Endothelial cell of hepatic sinusoid (primary cell): ENCODE measurements around the gene AAMDC.
"Not testable (repeated sequence)": the region's sequence is repeated elsewhere in the genome, so short reads cannot be mapped to it uniquely, and the experiment has no call there.

Experiments used
- in situ Hi-C: cut with HindIII; loops from 2 replicates; pipeline ENCODE4 v1.10.0; 2017; ENCODE audit warnings: low sequenced_read_pairs

The AAMDC gene

DNA sequence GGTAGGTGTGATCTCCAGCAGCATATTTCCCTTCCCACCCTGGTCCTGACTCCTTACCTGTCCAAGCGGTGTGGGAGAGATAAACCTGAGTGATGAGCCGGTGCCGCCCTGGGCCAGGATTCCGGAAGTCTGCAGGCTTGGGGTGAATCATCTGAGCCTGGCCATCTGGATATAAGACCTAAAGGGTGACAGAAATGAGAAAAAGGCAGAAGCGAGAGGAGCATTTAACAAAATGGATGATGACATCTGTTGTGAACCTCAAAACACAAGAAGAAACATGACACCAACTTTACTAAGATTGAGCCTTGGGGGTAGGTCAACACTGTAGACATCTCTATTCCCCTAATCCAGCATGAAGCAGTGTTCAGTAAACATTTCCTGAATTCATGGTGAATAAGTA lies 62.8 kb downstream of the AAMDC start:
- in situ Hi-C loops = loop anchor here (5.0 kb wide), 2 partner anchors 96 to 104 kb away; no protein-coding TSS in a partner anchor

GRCh38 chr11:77884186-77884828 lies 63.4 kb downstream of the AAMDC start:
- in situ Hi-C loops = loop anchor here (5.0 kb wide), 2 partner anchors 97 to 103 kb away; no protein-coding TSS in a partner anchor

GRCh38 chr11:77884829-77885190 lies 63.9 kb downstream of the AAMDC start:
- in situ Hi-C loops = loop anchor here (5.0 kb wide), 2 partner anchors 98 to 102 kb away; no protein-coding TSS in a partner anchor

- in situ Hi-C loops = no loop called here
These were observed 65.5 kb downstream of the AAMDC start for GRCh38 chr11:77886401-77886800.

DNA sequence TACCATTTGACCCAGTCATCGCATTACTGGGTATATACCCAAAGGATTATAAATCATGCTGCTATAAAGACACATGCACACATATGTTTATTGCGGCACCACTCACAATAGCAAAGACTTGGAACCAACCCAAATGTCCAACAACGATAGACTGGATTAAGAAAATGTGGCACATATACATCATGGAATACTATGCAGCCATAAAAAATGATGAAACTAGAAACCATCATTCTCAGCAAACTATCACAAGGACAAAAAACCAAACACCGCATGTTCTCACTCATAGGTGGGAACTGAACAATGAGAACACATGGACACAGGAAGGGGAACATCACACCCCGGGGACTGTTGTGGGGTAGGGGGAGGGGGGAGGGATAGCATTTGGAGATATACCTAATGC lies 68.1 kb downstream of the AAMDC start:
- in situ Hi-C loops = not testable (repeated sequence)

DNA sequence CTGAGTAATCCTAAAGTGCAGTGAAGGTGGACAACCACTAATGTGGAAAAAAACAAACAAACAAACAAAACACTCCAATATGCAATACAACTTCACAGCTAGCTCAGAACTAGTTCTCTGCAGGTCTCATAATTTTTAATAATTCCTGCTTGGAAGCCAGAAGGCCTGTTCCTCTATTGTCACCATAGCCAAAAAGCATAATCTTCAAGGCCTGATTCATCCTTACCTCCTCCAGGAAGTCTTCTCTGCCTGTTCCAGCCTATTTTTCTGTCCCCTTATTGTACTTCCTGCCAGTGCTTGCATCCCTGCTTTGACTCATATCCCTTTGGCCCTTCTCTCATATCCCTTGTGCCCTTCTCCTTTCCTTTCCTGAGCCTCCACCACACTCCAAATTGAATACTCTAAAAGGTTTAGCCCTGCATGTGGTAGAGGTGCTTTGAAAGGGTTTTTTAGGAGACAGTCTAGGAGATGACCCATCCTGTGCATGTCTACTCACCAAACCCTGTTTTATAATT lies 69.2 kb downstream of the AAMDC start:
- in situ Hi-C loops = not testable (repeated sequence)

- in situ Hi-C loops = not testable (repeated sequence)
These were observed 69.7 kb downstream of the AAMDC start for GRCh38 chr11:77890619-77891056.

DNA sequence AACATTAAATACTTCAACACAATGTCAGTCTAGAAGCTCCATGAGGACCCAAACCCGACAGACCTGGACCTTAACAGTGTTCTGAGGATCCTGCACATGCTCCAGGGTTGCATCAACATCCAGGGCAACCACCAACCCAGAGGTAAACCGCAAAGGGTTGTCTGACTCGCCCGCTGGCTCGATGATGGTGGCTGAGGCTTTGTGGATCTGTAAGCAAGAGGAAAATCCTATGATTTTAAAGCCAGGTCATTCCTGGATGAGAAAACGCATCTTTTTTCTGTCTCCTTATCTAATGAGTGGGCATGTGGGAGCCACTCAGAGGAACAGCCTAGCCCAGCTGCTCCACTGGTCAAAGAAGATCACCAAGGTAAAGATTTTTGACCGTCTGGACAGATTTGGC lies 70.3 kb downstream of the AAMDC start:
- in situ Hi-C loops = not testable (repeated sequence)

DNA sequence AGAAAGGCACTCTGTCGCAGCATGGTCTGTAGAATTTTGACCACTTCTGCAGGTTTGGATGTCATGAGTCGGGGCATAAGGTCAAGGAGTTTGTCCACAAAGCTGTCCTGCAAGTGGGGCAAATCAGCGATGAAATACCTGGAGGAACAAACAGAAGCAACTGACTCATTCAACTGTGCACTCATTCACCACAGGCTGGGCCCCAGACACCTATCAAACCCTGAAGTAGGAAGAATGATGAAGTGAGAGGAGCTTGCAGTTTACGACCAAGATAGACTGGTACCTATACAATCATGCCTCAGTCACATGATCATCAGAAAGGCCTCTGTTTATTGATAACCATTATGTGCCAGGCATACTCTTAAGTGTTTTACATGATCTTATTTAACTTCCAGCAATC lies 70.8 kb downstream of the AAMDC start:
- in situ Hi-C loops = not testable (repeated sequence)

DNA sequence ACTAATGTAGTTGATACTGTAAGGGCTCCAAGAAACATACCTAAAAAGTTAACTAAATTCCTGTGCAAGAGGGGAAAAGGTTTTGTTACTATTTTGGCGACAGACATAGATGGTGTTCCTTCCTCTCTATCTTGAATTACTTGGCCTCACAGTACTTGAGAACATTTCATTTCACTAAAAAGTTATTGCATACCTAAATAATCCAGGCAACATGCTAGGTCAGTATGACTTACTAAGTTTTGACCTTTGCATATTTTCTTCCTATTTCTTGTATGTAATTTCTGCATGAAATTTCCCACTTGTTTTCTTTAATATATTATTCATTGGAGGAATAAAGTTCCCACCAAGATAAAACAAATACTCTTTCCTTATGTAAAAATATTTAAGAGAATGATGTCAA lies 74.0 kb downstream of the AAMDC start:
- in situ Hi-C loops = not testable (repeated sequence)

DNA sequence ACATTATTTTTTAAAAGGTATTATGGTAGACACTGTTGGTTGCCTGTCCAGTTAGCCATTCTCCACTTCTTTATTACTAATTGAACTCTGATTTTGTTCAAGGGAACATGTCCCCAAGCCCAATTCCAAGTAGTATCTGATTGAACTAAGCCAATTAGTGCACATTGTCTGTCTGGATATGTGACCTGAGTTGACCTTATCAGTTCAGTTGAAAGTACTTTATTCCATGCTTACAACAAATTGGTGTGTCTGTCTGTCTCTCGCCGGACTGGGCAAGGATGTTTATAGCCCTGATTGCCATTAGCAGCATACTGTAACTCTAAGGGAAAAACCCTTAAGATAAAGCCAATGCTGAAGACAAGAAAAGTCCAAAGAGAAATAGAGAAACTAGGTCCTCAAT lies 87.9 kb downstream of the AAMDC start:
- in situ Hi-C loops = no loop called here

GRCh38 chr11:77909277-77909676 lies 88.3 kb downstream of the AAMDC start:
- in situ Hi-C loops = no loop called here

DNA sequence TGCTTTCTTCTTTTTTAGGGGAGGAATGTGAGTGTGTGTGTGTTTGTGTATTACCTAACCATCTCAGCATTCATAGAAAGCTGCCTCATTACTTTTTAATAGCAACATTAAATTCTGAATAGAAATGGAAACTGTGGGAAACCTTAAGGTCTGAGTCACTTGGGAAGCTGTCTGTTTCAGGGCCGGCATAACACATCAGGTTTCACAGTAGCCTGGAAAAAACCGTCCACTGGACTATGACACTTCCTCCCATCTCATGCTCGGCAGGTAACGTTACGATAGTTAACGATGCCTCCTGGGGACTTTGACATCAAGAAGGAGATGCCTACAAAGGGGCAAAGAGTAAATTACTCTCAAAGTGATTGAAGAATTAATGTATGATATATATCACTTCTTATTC lies 89.9 kb downstream of the AAMDC start:
- in situ Hi-C loops = not testable (repeated sequence)

GRCh38 chr11:77913608-77914306 lies 92.8 kb downstream of the AAMDC start:
- in situ Hi-C loops = not testable (repeated sequence)

GRCh38 chr11:77914307-77914791 lies 93.4 kb downstream of the AAMDC start:
- in situ Hi-C loops = not testable (repeated sequence)

DNA sequence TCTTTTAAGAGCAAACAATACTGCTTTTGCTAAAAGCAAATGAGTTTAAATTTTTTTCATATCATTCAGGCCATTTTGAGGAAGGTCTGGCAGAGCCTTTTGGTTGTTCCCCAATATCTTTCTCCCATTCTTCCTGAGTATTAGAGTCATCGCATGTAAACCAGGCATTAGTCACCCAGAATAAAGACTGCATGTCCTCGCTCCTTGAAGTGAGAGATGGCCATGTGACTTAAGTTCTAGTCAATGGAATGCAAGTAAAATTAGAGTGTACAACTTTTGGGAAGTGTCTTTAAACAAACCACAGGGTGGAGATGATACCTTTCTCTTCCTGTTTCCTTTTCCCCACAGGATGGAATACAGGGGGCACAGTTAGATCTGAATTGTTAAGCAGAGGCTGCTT lies 96.8 kb downstream of the AAMDC start:
- in situ Hi-C loops = not testable (repeated sequence)
